ENCODE results near the gene SLC18B1.
"Not testable (repeated sequence)": the region's sequence is repeated elsewhere in the genome, so short reads cannot be mapped to it uniquely, and the experiment has no call there.

The SLC18B1 gene

DNA sequence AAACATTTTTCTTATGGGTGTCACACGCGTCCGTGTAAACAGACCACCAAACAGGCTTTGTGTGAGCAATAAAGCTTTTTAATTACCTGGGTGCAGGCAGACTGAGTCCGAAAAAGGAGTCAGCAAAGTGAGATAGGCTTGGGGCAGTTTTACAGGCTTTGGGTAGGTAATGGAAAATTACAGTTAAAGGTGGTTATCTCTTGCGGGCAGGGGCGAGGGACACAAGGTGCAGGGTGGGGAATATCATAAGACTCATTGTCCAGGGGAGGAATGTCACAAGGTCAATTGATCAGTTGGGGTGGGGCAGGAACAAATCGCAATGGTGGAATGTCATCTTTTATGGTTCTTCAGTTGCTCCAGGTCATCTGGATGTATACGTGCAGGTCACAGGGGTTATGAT, 20.6 kb downstream of the SLC18B1 start:
- H3K36me3 Mint-ChIP-seq (ENCODE audit: low read depth) = peaks cover 32% of the 10 kb centered on the region
- H3K27me3 Mint-ChIP-seq; H3K9me3 Mint-ChIP-seq; H3K4me3 Mint-ChIP-seq; H3K4me1 Mint-ChIP-seq (ENCODE audit: low read depth); H3K27ac Mint-ChIP-seq: not testable (repeated sequence)

- no peaks in the 10 kb centered on the region for H3K27me3 Mint-ChIP-seq
Measured at GRCh38 chr6:132768051-132768517, 30.4 kb downstream of the SLC18B1 start.

GRCh38 chr6:132765560-132765959, 32.9 kb downstream of the SLC18B1 start:
- no peaks in the 10 kb centered on the region for H3K27me3 Mint-ChIP-seq
- peaks cover 42% of the 10 kb centered on the region for H3K4me1 Mint-ChIP-seq (ENCODE audit: low read depth)
- no peak overlapping the region for H3K4me3 Mint-ChIP-seq
- H3K27ac Mint-ChIP-seq = no peak overlapping the region
- peaks cover 18% of the 10 kb centered on the region for H3K36me3 Mint-ChIP-seq (ENCODE audit: low read depth)
- no peaks in the 10 kb centered on the region for H3K9me3 Mint-ChIP-seq

More at GRCh38 chr6:132768051-132768517, 30.4 kb downstream of the SLC18B1 start:
- no peaks in the 10 kb centered on the region for H3K9me3 Mint-ChIP-seq
- peaks cover 30% of the 10 kb centered on the region for H3K36me3 Mint-ChIP-seq (ENCODE audit: low read depth)
- no peak overlapping the region for H3K4me3 Mint-ChIP-seq
- H3K4me1 Mint-ChIP-seq (ENCODE audit: low read depth) = peaks cover 16% of the 10 kb centered on the region
- H3K27ac Mint-ChIP-seq = no peak overlapping the region

- Mint-ChIP-seq H3K9me3 (no peaks in the 10 kb centered on the region), H3K4me1 (ENCODE audit: low read depth) (peaks cover 47% of the 10 kb centered on the region), H3K36me3 (ENCODE audit: low read depth) (peaks cover 7% of the 10 kb centered on the region), H3K27me3 (no peaks in the 10 kb centered on the region), H3K4me3 (no peak overlapping the region), H3K27ac (peak overlapping the region; percentile 18)
Measured at GRCh38 chr6:132764370-132764769, 34.1 kb downstream of the SLC18B1 start.

DNA sequence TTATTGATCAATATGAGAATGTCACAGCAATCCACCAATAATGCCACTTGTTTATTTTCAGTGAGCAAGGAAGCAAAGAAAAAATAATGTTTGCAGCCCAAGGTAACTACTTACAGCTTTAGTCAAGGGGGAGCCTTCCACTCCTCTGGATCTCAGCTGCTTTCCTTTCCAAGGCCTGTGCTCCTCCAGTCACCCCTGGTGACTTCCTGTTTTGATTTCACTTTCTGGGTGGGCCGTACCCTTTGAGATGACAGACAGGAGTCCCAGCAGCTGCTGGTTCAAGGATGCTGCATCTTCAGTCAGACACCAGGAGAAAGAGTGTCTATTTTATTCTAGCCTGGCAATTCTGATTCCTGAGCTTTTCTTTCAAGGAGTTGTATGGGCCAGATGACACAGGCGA, 35.2 kb downstream of the SLC18B1 start:
- peak overlapping the region; percentile 82 for H3K27ac Mint-ChIP-seq
- peak overlapping the region; percentile 80 for H3K4me3 Mint-ChIP-seq
- H3K9me3 Mint-ChIP-seq = no peaks in the 10 kb centered on the region
- H3K4me1 Mint-ChIP-seq (ENCODE audit: low read depth) = peaks cover 47% of the 10 kb centered on the region
- H3K36me3 Mint-ChIP-seq (ENCODE audit: low read depth) = no peaks in the 10 kb centered on the region
- no peaks in the 10 kb centered on the region for H3K27me3 Mint-ChIP-seq

GRCh38 chr6:132760256-132760655, 38.2 kb downstream of the SLC18B1 start:
- peaks cover 5% of the 10 kb centered on the region for H3K36me3 Mint-ChIP-seq (ENCODE audit: low read depth)
- no peaks in the 10 kb centered on the region for H3K9me3 Mint-ChIP-seq
- no peak overlapping the region for H3K4me3 Mint-ChIP-seq
- no peaks in the 10 kb centered on the region for H3K27me3 Mint-ChIP-seq
- no peak overlapping the region for H3K27ac Mint-ChIP-seq
- H3K4me1 Mint-ChIP-seq (ENCODE audit: low read depth) = peaks cover 47% of the 10 kb centered on the region

DNA sequence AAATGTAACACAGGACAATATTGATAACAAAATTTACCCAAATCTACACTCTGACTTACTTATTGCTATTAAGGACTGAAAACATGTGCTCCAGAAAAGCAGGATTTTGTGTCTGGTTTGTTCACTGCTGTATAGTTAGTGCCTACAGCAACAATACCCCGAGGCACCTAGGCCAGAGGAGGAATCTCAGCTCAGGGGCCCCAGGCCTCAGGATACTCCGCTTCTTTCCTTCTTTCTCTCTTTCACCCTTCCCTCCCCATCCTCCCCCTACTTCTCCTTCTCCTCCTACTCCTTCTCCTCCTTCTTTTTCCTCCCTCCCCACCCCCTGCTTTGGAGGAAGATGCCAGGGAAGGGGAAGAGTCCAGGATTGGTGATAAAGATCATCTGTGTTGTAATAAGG, 39.7 kb downstream of the SLC18B1 start:
- H3K9me3 Mint-ChIP-seq = no peaks in the 10 kb centered on the region
- H3K36me3 Mint-ChIP-seq (ENCODE audit: low read depth) = peaks cover 8% of the 10 kb centered on the region
- no peaks in the 10 kb centered on the region for H3K27me3 Mint-ChIP-seq
- no peak overlapping the region for H3K27ac Mint-ChIP-seq
- peaks cover 36% of the 10 kb centered on the region for H3K4me1 Mint-ChIP-seq (ENCODE audit: low read depth)
- no peak overlapping the region for H3K4me3 Mint-ChIP-seq

DNA sequence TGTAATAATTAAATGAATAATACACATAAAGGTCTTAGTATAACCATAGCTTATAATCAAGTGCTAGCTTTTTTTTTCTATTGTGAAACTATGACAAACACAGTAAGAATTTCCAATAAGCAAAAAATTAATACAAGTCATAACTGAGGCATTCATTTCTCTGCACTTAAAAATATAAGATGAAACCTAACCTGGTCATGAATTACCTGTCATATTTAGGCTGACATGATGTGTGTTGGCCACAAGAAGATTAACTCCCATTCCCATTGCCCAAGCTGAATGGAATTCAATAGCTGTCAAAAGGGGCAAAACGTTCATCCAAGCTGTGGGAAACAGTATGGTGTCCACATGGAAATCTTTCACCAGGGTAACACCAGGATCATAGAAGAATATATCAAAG, 46.2 kb downstream of the SLC18B1 start:
- Mint-ChIP-seq H3K27ac (no peak overlapping the region), H3K36me3 (ENCODE audit: low read depth) (peaks cover 33% of the 10 kb centered on the region), H3K4me1 (ENCODE audit: low read depth) (peaks cover 16% of the 10 kb centered on the region), H3K9me3 (no peaks in the 10 kb centered on the region), H3K4me3 (no peak overlapping the region), H3K27me3 (no peaks in the 10 kb centered on the region)

DNA sequence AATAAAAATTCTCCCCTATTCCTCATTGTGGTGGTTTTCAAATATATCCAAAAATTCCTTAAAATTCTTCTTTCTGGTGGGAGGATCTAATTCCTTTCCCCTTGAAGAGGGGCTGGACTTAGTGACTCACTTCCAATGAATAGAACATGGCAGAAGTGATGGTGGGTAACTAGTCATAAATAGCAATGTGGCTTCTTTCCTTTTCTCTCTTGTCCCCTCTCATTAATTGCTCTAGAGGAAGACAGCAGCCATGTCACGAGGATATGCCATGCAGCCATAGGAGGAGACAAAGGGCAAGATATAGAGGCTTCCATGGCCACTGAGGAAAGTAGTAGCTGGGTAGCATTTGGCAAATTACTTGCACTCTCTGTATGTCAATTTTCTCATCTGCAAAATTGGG, 46.6 kb downstream of the SLC18B1 start:
- H3K27me3 Mint-ChIP-seq = no peaks in the 10 kb centered on the region
- H3K4me3 Mint-ChIP-seq = no peak overlapping the region
- peaks cover 37% of the 10 kb centered on the region for H3K36me3 Mint-ChIP-seq (ENCODE audit: low read depth)
- H3K27ac Mint-ChIP-seq = no peak overlapping the region
- H3K4me1 Mint-ChIP-seq (ENCODE audit: low read depth) = peaks cover 16% of the 10 kb centered on the region
- no peaks in the 10 kb centered on the region for H3K9me3 Mint-ChIP-seq

- H3K27ac Mint-ChIP-seq = peak overlapping the region; percentile 46
- H3K4me3 Mint-ChIP-seq = no peak overlapping the region
- peaks cover 16% of the 10 kb centered on the region for H3K4me1 Mint-ChIP-seq (ENCODE audit: low read depth)
- peaks cover 42% of the 10 kb centered on the region for H3K36me3 Mint-ChIP-seq (ENCODE audit: low read depth)
- H3K27me3 Mint-ChIP-seq = no peaks in the 10 kb centered on the region
- no peaks in the 10 kb centered on the region for H3K9me3 Mint-ChIP-seq
Measured at GRCh38 chr6:132751306-132751705, 47.1 kb downstream of the SLC18B1 start.

- Mint-ChIP-seq H3K4me1 (ENCODE audit: low read depth) (peaks cover 16% of the 10 kb centered on the region), H3K27me3 (no peaks in the 10 kb centered on the region), H3K4me3 (no peak overlapping the region), H3K9me3 (no peaks in the 10 kb centered on the region), H3K27ac (peak overlapping the region; percentile 46), H3K36me3 (ENCODE audit: low read depth) (peaks cover 47% of the 10 kb centered on the region)
Measured at GRCh38 chr6:132750455-132751248, 47.8 kb downstream of the SLC18B1 start.

GRCh38 chr6:132749111-132749510, 49.3 kb downstream of the SLC18B1 start:
- Mint-ChIP-seq H3K9me3 (no peaks in the 10 kb centered on the region), H3K4me3 (no peak overlapping the region), H3K27me3 (no peaks in the 10 kb centered on the region), H3K36me3 (ENCODE audit: low read depth) (peaks cover 53% of the 10 kb centered on the region), H3K27ac (no peak overlapping the region), H3K4me1 (ENCODE audit: low read depth) (peaks cover 16% of the 10 kb centered on the region)

- Mint-ChIP-seq H3K27me3 (no peaks in the 10 kb centered on the region), H3K36me3 (ENCODE audit: low read depth) (peaks cover 57% of the 10 kb centered on the region), H3K9me3 (no peaks in the 10 kb centered on the region), H3K27ac (no peak overlapping the region), H3K4me1 (ENCODE audit: low read depth) (peaks cover 16% of the 10 kb centered on the region), H3K4me3 (no peak overlapping the region)
Measured at GRCh38 chr6:132748446-132748845, 50.0 kb downstream of the SLC18B1 start.

- H3K27ac Mint-ChIP-seq = no peak overlapping the region
- peaks cover 63% of the 10 kb centered on the region for H3K36me3 Mint-ChIP-seq (ENCODE audit: low read depth)
- peaks cover 7% of the 10 kb centered on the region for H3K9me3 Mint-ChIP-seq
- no peaks in the 10 kb centered on the region for H3K27me3 Mint-ChIP-seq
- no peak overlapping the region for H3K4me3 Mint-ChIP-seq
- peaks cover 8% of the 10 kb centered on the region for H3K4me1 Mint-ChIP-seq (ENCODE audit: low read depth)
Measured at GRCh38 chr6:132746048-132746447, 52.4 kb downstream of the SLC18B1 start.

GRCh38 chr6:132742495-132742894, 55.9 kb downstream of the SLC18B1 start:
- Mint-ChIP-seq H3K4me3 (no peak overlapping the region), H3K4me1 (ENCODE audit: low read depth) (no peaks in the 10 kb centered on the region), H3K9me3 (peaks cover 23% of the 10 kb centered on the region), H3K36me3 (ENCODE audit: low read depth) (peaks cover 55% of the 10 kb centered on the region), H3K27me3 (no peaks in the 10 kb centered on the region), H3K27ac (no peak overlapping the region)

DNA sequence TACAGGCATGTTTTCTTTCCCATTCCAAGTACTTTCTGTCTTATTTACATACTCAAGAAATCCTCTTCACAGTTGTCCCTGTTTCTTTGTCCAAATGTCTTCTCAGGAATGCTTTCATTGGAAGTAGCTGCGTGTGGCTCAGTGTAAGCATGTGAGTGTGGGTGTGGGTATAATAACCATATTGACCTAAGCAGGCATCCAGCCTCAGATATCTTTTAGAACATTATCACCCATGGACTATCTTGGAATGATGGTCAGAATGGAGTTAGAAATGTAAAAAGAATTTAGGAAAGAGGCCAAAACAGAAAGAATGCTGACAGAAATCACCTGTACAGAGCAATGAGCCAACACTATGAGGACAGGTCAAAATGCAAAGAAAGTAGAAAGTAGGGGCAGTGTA, 57.2 kb downstream of the SLC18B1 start:
- Mint-ChIP-seq H3K4me3 (no peak overlapping the region), H3K9me3 (peaks cover 23% of the 10 kb centered on the region), H3K4me1 (ENCODE audit: low read depth) (peaks cover 10% of the 10 kb centered on the region), H3K27ac (no peak overlapping the region), H3K27me3 (no peaks in the 10 kb centered on the region), H3K36me3 (ENCODE audit: low read depth) (peaks cover 45% of the 10 kb centered on the region)
